WTC11 (cell line): Measurements from ENCODE around the gene LETM1. TPM values are rescaled to one million over a fixed set of nuclear protein-coding genes. Genes with fewer than 3 reads are reported as not detected.
A peak's percentile ranks its signal among the peaks of the same experiment; 100 is the strongest.

Experiments used
- ATAC-seq: fragments of 200-7000 bp; cut with Tn5 transposase; 2 replicates; pipeline ENCODE4 v1.10.0; 2021; ENCODE audit warnings: mild to moderate bottlenecking, moderate library complexity
- CTCF ChIA-PET: fragments of 300-600 bp; sonication (Branson Sonifier 250); formaldehyde crosslinking; loops from one replicate; lab custom pipeline; 2021; ENCODE audit warnings: antibody characterized with exemption; lab: Charles Lee
- POLR2A ChIA-PET: fragments of 350-600 bp; sonication (Branson Sonifier 250); formaldehyde crosslinking; loops from one replicate; lab custom pipeline; 2021; ENCODE audit warnings: antibody characterized with exemption; lab: Charles Lee
- DNase-seq: peaks from one replicate; pipeline ENCODE4 v3.0.0; 2021; ENCODE audit warnings: low spot score
- H3K27ac Mint-ChIP-seq: 2 replicates; pipeline ENCODE4 v1.8.0; 2021; ENCODE audit warnings: mixed read lengths
- H3K27me3 Mint-ChIP-seq: 2 replicates; pipeline ENCODE4 v1.8.0; 2021; ENCODE audit warnings: low read depth, mild to moderate bottlenecking, moderate library complexity, mixed read lengths
- H3K36me3 Mint-ChIP-seq: 2 replicates; pipeline ENCODE4 v1.8.0; 2021; ENCODE audit warnings: mixed read lengths
- H3K4me1 Mint-ChIP-seq: 2 replicates; pipeline ENCODE4 v1.8.0; 2022; ENCODE audit warnings: mixed read lengths
- H3K4me3 Mint-ChIP-seq: 2 replicates; pipeline ENCODE4 v1.8.0; 2021; ENCODE audit warnings: mild to moderate bottlenecking, moderate library complexity, mixed read lengths
- H3K9me3 Mint-ChIP-seq: 2 replicates; pipeline ENCODE4 v1.8.0; 2021; ENCODE audit warnings: mixed read lengths
- CREB1 ChIP-seq: sonication (generic); formaldehyde crosslinking; IDR thresholded peaks from 2 replicates; pipeline ENCODE4 v1.8.0; 2023; ENCODE audit warnings: mild to moderate bottlenecking, missing genetic modification reagents
- ESRRA ChIP-seq: sonication (generic); formaldehyde crosslinking; IDR thresholded peaks from 2 replicates; pipeline ENCODE4 v1.8.1; 2022; ENCODE audit warnings: mild to moderate bottlenecking, missing genetic modification reagents, borderline replicate concordance
- FOXJ3 ChIP-seq: sonication (generic); formaldehyde crosslinking; IDR thresholded peaks from 2 replicates; pipeline ENCODE4 v1.9.0; 2021; ENCODE audit warnings: missing genetic modification reagents, mild to moderate bottlenecking, borderline replicate concordance
- FOXP1 ChIP-seq: sonication (generic); formaldehyde crosslinking; IDR thresholded peaks from 2 replicates; pipeline ENCODE4 v1.8.0; 2022; ENCODE audit warnings: missing genetic modification reagents, mild to moderate bottlenecking, moderate library complexity, borderline replicate concordance
- GABPB1 ChIP-seq: sonication (generic); formaldehyde crosslinking; IDR thresholded peaks from 2 replicates; pipeline ENCODE4 v1.8.1; 2023; ENCODE audit warnings: mild to moderate bottlenecking, missing genetic modification reagents
- JAZF1 ChIP-seq: fragments of 250-450 bp; sonication (Bioruptor Pico); IDR thresholded peaks from 2 replicates; pipeline ENCODE4 v1.9.0; 2021; ENCODE audit warnings: moderate library complexity, mild to moderate bottlenecking, inconsistent platforms
- MYBL2 ChIP-seq: sonication (generic); formaldehyde crosslinking; IDR thresholded peaks from 2 replicates; pipeline ENCODE4 v1.8.1; 2023; ENCODE audit warnings: mild to moderate bottlenecking, moderate library complexity, missing genetic modification reagents
- NFATC4 ChIP-seq: fragments of 250-450 bp; sonication (Bioruptor Pico); IDR thresholded peaks from 2 replicates; pipeline ENCODE4 v1.9.0; 2021; ENCODE audit warnings: mild to moderate bottlenecking
- NFE2L1 ChIP-seq: sonication (generic); formaldehyde crosslinking; IDR thresholded peaks from 2 replicates; pipeline ENCODE4 v1.8.1; 2023; ENCODE audit warnings: missing genetic modification reagents
- NR3C1 ChIP-seq: sonication (generic); formaldehyde crosslinking; conservative IDR thresholded peaks from 2 replicates; pipeline ENCODE4 v1.8.1; 2023; ENCODE audit warnings: low read depth, mild to moderate bottlenecking, missing genetic modification reagents
- TP53 ChIP-seq: sonication (generic); formaldehyde crosslinking; IDR thresholded peaks from 2 replicates; pipeline ENCODE4 v1.8.1; 2023; ENCODE audit warnings: mild to moderate bottlenecking, missing genetic modification reagents
- ZMAT4 ChIP-seq: fragments of 250-450 bp; sonication (Bioruptor Pico); IDR thresholded peaks from 2 replicates; pipeline ENCODE4 v1.9.0; 2021; ENCODE audit warnings: mild to moderate bottlenecking
- ZNF138 ChIP-seq: sonication (generic); formaldehyde crosslinking; conservative IDR thresholded peaks from 2 replicates; pipeline ENCODE4 v1.8.1; 2022; ENCODE audit warnings: mild to moderate bottlenecking, moderate library complexity, missing genetic modification reagents
- ZNF263 ChIP-seq: sonication (generic); formaldehyde crosslinking; IDR thresholded peaks from 2 replicates; pipeline ENCODE4 v1.8.1; 2022; ENCODE audit warnings: low read depth, mild to moderate bottlenecking, moderate library complexity, missing genetic modification reagents
- ZNF423 ChIP-seq: fragments of 250-450 bp; sonication (Bioruptor Pico); IDR thresholded peaks from 2 replicates; pipeline ENCODE4 v2.1.2; 2022; ENCODE audit warnings: mild to moderate bottlenecking, moderate library complexity
- total RNA-seq: library from RNA; stranded (reverse); gene quantifications from 3 replicates; pipeline ENCODE4 v1.2.3, GENCODE V29; 2021
- TF ChIP-seq, protein P1 (sequence below): sonication (generic); formaldehyde crosslinking; IDR thresholded peaks from 2 replicates; pipeline ENCODE4 v1.8.1; 2022; ENCODE audit warnings: low read depth, mild to moderate bottlenecking, moderate library complexity, missing genetic modification reagents, borderline replicate concordance
- TF ChIP-seq, protein P2 (sequence below): sonication (generic); formaldehyde crosslinking; IDR thresholded peaks from 2 replicates; pipeline ENCODE4 v1.8.1; 2022; ENCODE audit warnings: mild to moderate bottlenecking, moderate library complexity, missing genetic modification reagents

Gene LETM1
- total RNA-seq, 1 experiment from 2014 or later = 66.7 TPM

GRCh38 chr4:1795299-1796195, 60.4 kb downstream of the LETM1 start:
- no peak overlapping the region for H3K27ac Mint-ChIP-seq
- DNase-seq (no peak), ATAC-seq (no peak)
- peaks cover 45% of the 10 kb centered on the region for H3K27me3 Mint-ChIP-seq
- ChIA-PET CTCF (interaction anchor here (0.6 to 11.1 kb wide), 8 partner anchors 15 to 121 kb away, joined by 3 to 115 read pairs (median 6); no protein-coding TSS in a partner anchor), POLR2A (no interaction called here)
- no peaks in the 10 kb centered on the region for H3K9me3 Mint-ChIP-seq
- 0 out of 2 replicates have a peak overlapping the region, but pooled peaks have one; percentile 36 for H3K4me3 Mint-ChIP-seq
- no peaks in the 10 kb centered on the region for H3K4me1 Mint-ChIP-seq
- H3K36me3 Mint-ChIP-seq = no peaks in the 10 kb centered on the region
- TF ChIP-seq GABPB1 (CRISPR knock-in tag) = peak; percentile 37; the same call in 1 of the 2 replicates
- no peak for TF ChIP-seq NFE2L1
- peak; percentile 79 for TF ChIP-seq ZNF423 (CRISPR knock-in tag)

DNA sequence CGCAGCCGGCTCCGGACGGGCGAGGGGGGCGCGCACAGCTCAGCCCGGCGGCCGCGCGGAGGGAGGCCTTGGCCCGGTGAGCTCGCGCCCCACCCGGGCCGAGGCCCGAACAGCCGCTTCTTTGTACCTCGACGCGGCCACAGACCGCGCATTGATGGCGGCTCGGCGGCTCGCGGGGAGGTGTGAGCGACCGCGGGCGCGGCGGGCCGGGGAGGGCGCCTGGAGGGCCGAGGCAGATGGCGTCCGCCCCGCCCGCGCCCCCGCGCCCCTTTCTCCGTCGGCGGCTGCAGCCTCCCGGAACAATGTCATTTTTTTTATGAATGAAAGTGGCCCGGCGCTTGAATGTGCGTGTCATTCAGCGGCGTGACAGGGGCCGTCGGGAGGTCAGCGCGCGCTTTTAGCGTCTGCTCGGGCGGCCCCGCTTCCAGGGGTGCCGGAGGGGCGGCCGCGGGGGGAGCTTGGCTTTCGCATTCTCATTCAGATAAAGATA, 61.1 kb downstream of the LETM1 start:
- POLR2A ChIA-PET = interaction anchor here (1.2 kb wide), 1 partner anchor 17 kb away, joined by 6 read pairs; no protein-coding TSS in a partner anchor
- no peaks in the 10 kb centered on the region for H3K36me3 Mint-ChIP-seq
- ATAC-seq = no peak
- peak; percentile 42 for DNase-seq
- no peak overlapping the region for H3K27ac Mint-ChIP-seq
- no peaks in the 10 kb centered on the region for H3K9me3 Mint-ChIP-seq
- TF ChIP-seq ZNF423 (CRISPR knock-in tag) = peak; percentile 47; the same call in 1 of the 2 replicates
- TF ChIP-seq ZNF138 (CRISPR knock-in tag) = no peak
- no peak for TF ChIP-seq ESRRA
- TF ChIP-seq, all 79 proteins: peak for 1
- Mint-ChIP-seq H3K4me3 (peak overlapping the region; percentile 49), H3K4me1 (no peaks in the 10 kb centered on the region), H3K27me3 (peaks cover 51% of the 10 kb centered on the region)
- CTCF ChIA-PET = interaction anchor here (0.6 to 11.1 kb wide), 11 partner anchors 14 to 120 kb away, joined by 3 to 115 read pairs (median 5); no protein-coding TSS in a partner anchor

DNA sequence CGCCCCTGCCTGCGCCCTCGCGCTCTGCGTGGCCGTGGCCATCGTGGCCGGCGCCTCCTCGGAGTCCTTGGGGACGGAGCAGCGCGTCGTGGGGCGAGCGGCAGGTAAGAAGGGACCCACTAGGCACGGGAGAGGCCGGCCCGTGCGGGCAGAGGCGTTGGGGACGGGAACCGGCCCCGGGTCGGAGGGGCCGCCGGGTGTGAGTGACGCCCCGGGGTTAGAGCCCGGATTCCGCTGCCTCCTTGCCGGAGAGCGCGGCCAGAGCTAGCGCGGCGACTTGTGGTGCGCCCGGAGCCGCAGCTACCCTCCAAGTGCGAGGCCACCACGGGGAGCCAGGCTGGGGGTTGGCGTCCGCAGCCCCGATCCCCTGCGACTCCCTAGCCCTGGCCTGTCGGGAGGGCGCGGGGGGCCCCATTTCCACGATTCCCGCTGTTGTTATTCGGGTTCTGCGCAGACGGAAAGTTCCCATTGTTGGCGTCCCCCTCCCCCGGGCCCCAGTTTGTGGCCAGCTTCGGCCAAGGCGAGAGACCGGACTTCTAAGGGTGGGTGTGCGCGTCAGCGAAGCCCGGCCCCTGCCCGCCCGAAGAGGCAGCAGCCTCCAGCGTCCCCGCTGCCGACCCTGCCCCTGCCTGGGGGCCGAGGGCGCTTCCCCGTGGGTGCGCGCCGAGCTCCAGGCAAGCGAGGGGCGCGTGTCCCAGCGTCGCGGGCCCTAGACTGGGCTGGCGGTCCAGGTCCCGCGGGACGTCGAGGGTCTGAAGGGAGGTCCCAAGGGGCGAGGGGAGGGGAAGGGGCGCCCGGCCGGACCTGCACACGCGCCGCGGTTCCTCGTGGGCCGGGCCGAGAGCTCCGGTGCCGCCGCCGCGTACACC, 61.8 kb downstream of the LETM1 start:
- CTCF ChIA-PET = interaction anchor here (0.6 to 11.1 kb wide), 16 partner anchors 10 to 119 kb away, joined by 3 to 115 read pairs (median 4); no protein-coding TSS in a partner anchor
- Mint-ChIP-seq H3K27ac (no peak overlapping the region), H3K4me1 (no peaks in the 10 kb centered on the region), H3K9me3 (no peaks in the 10 kb centered on the region), H3K36me3 (no peaks in the 10 kb centered on the region), H3K27me3 (peaks cover 51% of the 10 kb centered on the region), H3K4me3 (peak overlapping the region; percentile 54)
- DNase-seq (peak; percentile 41), ATAC-seq (no peak)
- TF ChIP-seq, protein P1, sequence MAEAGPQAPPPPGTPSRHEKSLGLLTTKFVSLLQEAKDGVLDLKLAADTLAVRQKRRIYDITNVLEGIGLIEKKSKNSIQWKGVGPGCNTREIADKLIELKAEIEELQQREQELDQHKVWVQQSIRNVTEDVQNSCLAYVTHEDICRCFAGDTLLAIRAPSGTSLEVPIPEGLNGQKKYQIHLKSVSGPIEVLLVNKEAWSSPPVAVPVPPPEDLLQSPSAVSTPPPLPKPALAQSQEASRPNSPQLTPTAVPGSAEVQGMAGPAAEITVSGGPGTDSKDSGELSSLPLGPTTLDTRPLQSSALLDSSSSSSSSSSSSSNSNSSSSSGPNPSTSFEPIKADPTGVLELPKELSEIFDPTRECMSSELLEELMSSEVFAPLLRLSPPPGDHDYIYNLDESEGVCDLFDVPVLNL (CRISPR knock-in tag) = no peak
- TF ChIP-seq CREB1 (CRISPR knock-in tag) (no peak; the same call in 1 of the 2 replicates), ESRRA (0 out of 2 replicates have a peak, but pooled peaks have one; percentile 6), ZNF423 (CRISPR knock-in tag) (no peak; the same call in 1 of the 2 replicates), FOXJ3 (CRISPR knock-in tag) (no peak)
- TF ChIP-seq, protein P2, sequence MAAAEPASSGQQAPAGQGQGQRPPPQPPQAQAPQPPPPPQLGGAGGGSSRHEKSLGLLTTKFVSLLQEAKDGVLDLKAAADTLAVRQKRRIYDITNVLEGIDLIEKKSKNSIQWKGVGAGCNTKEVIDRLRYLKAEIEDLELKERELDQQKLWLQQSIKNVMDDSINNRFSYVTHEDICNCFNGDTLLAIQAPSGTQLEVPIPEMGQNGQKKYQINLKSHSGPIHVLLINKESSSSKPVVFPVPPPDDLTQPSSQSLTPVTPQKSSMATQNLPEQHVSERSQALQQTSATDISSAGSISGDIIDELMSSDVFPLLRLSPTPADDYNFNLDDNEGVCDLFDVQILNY (CRISPR knock-in tag) = no peak
- POLR2A ChIA-PET = interaction anchor here (1.0 to 1.2 kb wide), 2 partner anchors 17 to 42 kb away, joined by 4 to 6 read pairs; no protein-coding TSS in a partner anchor

DNA sequence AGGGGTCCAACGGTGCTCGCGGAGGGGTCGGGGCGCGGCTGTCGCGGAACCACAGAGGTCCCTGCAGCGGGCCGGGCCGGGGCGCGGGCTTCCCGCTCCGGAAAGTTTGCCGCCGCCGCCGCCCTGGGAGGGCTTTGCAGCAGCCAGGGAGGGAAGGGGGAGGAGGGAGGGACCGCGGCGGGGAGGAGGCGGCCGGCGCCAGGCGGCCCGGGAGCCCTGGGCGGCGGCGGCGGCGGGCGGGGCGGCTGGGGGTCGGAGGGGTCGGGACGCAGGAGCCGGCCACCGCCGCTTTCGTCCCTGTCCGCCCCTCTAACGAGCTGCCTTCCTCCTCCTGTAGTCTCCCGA, 62.5 kb downstream of the LETM1 start:
- ChIA-PET CTCF (interaction anchor here (1.0 to 11.1 kb wide), 13 partner anchors 9 to 67 kb away, joined by 3 to 115 read pairs (median 7); no protein-coding TSS in a partner anchor), POLR2A (interaction anchor here (1.0 to 1.5 kb wide), 4 partner anchors 11 to 41 kb away, joined by 4 to 6 read pairs (median 4); no protein-coding TSS in a partner anchor)
- H3K27me3 Mint-ChIP-seq = peaks cover 51% of the 10 kb centered on the region
- no peak overlapping the region for H3K4me3 Mint-ChIP-seq
- no peak overlapping the region for H3K27ac Mint-ChIP-seq
- ATAC-seq (peak; percentile 5), DNase-seq (peak; percentile 56)
- no peaks in the 10 kb centered on the region for H3K9me3 Mint-ChIP-seq
- H3K4me1 Mint-ChIP-seq = no peaks in the 10 kb centered on the region
- no peaks in the 10 kb centered on the region for H3K36me3 Mint-ChIP-seq
- no peak for TF ChIP-seq NFATC4 (CRISPR knock-in tag)
- TF ChIP-seq ZMAT4 (CRISPR knock-in tag) = no peak
- no peak for TF ChIP-seq ZNF263 (CRISPR knock-in tag)
- no peak for TF ChIP-seq TP53 (CRISPR knock-in tag)
- TF ChIP-seq FOXP1 = no peak
- no peak for TF ChIP-seq JAZF1 (CRISPR knock-in tag)
- no peak for TF ChIP-seq NR3C1 (CRISPR knock-in tag)
- TF ChIP-seq MYBL2 (CRISPR knock-in tag) = no peak
- TF ChIP-seq, all 79 proteins: peak for 0
